GM21737 (cell line): Measurements from ENCODE around the gene FIGN.

Experiments
- ATAC-seq: cut with Tn5 transposase; IDR thresholded peaks from one replicate; pipeline ENCODE4 v1.9.1; 2021; ENCODE audit warnings: mild to moderate bottlenecking, moderate library complexity; ENCODE audit not compliant: unreplicated experiment

FIGN gene

DNA sequence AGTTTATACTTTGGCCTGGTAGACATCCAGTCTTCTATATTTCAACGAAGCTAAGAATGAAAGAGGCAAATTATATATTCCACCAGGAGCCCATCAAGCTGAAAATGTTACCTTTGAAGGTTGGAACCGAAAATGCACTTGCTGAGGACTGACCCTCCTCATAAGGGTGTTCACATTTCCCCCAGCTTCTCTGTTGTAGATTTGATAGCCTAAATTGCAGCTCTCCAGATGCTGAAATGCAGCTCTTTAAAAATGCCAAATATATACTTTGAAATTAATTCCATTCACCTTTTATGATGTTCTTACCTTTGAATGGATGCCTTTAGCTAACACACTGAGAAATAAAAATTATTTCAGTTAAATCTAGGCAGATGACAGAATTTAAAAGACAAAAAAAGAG is 1.8 kb upstream of the FIGN start:
- ATAC-seq = no peak

DNA sequence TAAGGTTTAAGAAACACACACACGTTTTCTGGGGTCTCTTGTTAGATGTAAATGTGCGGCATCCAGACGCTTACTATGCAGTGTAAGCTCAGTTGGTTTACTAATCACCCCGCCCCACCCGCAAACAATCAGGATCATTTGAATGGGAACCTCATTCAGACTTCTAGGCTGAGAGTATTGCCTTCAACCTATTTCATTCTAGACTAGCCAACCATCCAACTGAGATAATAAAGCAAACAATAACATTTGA is 1.3 kb upstream of the FIGN start:
- no peak for ATAC-seq

DNA sequence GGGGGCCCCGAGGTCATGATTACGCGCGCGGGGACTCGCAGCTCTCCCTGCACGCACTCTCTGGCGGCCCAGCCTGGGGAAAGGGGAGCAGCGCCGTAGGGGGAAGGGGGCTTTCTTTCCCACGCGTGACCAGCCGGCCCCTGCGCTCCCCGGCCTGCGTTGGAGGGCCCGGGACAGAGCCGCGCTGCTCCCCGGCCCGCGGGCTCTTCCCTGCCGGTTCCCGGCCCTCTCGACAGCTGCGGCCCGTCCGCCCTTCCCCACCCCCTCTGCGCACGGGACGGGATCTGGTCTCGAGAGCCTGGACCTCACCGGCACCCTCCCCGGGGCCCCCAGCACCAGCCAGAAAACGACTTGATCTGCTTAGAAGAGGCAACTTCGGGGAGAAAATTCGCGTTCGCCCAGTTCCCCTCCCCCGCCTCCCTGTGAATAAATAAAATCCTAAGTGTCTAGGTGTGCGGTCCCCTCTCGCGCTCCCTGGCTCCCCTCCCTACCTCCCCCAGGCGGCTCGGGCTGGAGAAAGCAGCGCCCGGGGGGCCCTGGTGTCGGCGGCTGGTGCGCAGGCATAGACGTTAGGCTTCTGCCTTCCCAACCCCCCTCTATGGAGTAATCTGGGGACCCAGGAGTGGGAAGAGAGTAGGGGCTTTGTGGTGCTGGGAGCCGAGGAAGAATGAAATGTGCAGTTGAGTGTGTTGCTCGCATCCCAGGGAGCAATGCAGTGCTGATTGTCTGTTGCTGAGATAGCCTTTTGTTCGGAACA is 803 bp upstream of the FIGN start:
- no peak for ATAC-seq

DNA sequence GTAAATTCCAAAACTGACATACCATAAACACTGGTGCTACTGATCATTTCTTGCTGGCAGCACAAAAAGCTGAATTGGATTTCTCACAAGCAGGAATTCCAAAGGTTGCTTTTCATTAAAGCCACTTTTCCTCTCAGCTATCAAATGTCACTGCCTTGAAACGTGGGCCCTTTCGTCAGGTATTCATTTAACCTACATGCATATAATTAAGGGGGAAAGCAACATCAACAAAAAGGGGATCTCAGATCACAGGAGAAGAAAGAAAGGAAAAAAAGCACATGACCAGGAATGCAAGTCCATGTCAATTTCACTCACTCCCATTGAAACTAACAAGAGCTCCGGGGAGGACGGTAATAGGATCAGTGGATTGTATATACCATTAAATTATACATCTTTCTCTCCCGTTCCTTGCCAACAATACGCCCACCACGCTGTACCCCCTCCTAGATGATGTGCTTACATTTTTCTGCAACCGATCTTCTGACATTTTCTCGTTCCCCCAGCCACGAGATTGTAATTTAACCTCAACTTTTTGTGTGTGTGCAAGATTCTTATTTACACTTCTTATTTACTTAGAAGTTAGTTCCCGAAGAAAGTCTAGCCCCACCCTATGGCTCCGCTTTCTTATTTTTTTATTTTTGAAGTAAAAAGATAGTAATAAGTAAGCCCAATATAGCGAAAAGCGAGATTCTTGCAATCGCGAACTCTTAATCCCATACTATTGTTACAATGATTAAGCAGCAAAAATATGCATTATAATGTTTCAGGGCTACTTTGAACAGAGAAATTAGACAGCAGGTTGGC is 725 bp downstream of the FIGN start:
- no peak for ATAC-seq

GRCh38 chr2:163734401-163734800 is 1.4 kb downstream of the FIGN start:
- no peak for ATAC-seq

DNA sequence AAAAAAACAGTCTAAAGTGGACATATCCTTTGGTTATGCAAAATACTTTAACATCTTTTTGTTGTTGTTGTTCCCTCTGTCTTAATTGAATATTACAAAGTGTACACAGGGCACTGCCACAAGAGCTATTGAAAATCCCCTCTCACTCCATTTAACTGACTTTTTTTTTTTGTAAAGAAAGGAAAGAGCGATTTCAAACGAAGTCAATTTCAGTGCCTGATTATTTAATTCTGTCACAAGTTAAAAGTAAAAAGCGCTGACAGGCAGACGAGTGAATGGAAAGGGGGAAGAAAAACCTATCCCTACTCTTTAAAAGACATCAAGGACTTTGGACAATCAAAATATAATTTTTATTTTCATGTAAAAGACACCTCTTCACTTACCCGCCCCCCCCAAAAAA is 1.9 kb downstream of the FIGN start:
- ATAC-seq = no peak

- no peak for ATAC-seq
Measured at GRCh38 chr2:163733301-163733938, 2.4 kb downstream of the FIGN start.

DNA sequence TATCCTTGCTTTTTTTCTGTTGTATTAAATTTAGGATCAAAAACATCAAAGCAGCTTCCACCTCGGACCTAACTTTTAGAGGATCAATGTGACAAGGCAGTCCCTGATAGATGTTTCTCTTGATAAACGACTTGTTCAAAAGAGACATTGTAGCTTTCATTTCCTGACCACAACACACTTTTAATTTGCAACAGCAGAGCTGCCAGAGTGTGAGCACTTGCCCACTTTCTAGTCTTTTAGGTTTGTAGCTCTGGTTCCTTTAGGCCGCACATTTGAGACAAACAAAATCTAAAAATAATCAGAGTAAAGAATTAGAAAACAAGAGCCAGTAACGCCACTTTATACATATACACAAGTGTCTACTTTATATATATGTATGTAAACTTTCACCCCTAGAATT is 3.1 kb downstream of the FIGN start:
- ATAC-seq = no peak

- no peak for ATAC-seq
Measured at GRCh38 chr2:163731735-163732134, 4.1 kb downstream of the FIGN start.

DNA sequence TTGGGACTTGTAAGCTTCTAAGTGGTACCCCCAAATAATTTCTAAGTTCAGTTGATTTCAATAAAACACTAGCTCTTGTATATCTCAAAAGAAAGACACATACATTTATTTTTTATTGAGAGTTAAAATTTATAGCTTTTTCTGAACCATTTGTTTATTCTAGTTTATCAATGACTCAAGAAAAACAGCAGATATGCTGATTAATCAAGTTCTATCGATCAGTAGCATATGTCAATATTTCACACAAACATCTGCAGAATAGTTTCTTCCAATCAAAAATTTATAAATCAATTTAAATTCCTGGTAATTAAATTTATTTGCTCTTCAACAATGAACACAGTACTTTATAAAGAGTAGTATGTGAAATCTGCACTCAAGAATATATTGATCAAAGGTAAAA is 5.3 kb downstream of the FIGN start:
- no peak for ATAC-seq

- ATAC-seq = no peak
Measured at GRCh38 chr2:163729636-163730273, 6.1 kb downstream of the FIGN start.

- no peak for ATAC-seq
Measured at GRCh38 chr2:163723881-163724280, 11.9 kb downstream of the FIGN start.

- ATAC-seq = no peak
Measured at GRCh38 chr2:163723348-163723747, 12.5 kb downstream of the FIGN start.

DNA sequence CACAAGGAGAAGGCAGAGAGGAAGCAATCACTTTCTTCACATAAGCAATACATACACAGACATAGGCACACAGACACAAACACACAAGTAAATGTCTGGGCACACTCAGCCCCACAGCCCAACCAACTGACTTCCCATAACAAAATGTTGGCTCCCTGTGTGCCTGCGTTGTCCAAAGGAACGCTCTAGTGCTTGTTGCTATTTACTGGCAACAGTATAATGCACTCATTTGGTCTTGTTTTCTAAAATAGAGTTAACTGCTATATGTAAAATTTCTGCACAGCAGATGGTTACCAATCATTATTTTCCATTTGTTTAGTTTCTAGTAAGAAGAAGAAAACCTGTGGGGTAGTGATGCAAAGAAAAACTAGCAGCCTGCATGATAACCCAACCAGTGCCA is 16.5 kb downstream of the FIGN start:
- no peak for ATAC-seq

GRCh38 chr2:163717993-163718680 is 17.7 kb downstream of the FIGN start:
- no peak for ATAC-seq

DNA sequence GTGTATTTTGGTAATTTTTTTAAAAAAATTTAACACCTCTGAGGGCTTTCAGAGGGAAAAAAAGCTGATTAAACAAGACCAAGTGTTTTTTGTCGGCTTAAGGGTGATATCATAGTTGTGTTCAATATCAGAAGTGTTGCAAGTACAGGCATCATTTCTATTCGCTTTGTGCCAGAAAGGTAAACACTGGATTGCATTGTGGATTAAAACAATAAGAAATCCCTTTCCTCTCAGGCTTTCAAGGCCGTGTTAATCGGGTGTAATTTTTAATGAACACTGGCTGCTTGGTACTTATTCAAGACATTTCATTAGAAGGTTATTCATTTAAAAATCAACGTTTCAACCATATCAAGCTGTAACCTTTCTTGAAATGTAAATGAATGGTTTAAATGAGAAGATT is 18.3 kb downstream of the FIGN start:
- ATAC-seq = no peak

DNA sequence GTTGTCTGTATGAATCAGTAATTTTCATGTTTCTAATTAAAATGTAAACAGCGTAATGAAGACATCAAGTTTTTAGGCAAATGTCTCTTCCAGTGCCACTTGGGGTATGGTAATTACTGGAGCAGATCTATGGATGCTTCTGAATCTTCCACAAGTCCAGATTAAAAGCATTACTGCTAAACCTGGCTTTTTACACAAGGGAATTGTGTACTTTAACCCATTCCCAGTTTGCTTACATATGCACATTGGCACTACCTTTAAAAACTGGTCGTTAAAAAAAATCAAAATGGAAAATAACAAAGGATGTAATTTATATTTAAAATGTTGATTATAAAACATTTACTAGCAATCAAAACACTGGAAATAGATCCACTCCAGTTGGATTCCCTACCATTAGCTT is 19.7 kb downstream of the FIGN start:
- ATAC-seq = no peak

GRCh38 chr2:163715668-163716067 is 20.1 kb downstream of the FIGN start:
- no peak for ATAC-seq

- ATAC-seq = no peak
Measured at GRCh38 chr2:163715199-163715598, 20.6 kb downstream of the FIGN start.

DNA sequence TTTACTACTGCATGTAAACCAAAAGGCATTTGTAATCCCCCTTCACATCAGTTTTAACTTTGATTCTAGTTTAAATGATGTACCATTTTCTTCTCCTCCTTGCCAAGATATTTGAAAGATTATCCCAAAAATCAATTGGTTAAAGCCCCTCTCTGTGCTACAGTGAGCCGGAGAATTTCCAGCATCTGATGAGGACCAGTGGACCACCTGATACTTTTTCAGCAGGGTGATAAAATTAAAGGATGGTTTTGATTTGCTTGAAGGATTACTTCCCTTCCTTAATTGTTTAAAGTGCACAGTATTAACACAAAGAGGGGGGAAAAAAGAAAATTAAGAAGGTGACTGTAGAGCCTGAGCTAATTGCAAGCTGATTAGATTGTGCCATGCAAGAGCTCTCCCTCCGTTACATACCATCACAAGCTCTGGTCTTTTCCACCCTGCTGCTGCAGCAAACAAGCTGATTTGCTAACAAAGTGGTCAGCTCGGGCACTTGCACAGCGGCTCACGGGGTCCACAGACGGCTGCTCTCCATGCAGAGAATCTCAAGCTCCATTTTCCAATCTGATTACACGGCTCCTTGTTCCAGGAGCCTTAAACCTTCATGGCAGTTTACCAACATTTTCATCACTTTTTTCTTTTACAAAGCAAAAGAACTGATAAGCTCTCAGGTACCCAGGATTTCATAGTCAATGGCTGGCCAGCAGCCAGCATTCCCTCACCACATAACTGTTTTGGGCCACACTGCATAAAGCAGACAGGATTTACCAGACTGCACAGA is 22.1 kb downstream of the FIGN start:
- no peak for ATAC-seq
